ENCODE data around the gene RAB40C. TPM values are rescaled to one million over a fixed set of nuclear protein-coding genes. Genes with fewer than 3 reads are reported as not detected.

The RAB40C gene
- total and polyA plus RNA-seq, 3 experiments from 2014 or later = 12.3 to 22.8 (median 13.3) TPM

GRCh38 chr16:625117-625976, 35.5 kb downstream of the RAB40C start:
- Histone ChIP-seq H3K27me3 (ENCODE audit: insufficient read depth, low read length, poor library complexity, severe bottlenecking) (no peaks in the 10 kb centered on the region), H3K27ac (ENCODE audit: low read depth, low read length) (no peak overlapping the region), H3K36me3 (ENCODE audit: insufficient read depth, low read length) (no peaks in the 10 kb centered on the region), H3K4me1 (ENCODE audit: insufficient read depth, low read length) (no peaks in the 10 kb centered on the region), H3K4me3 (ENCODE audit: low read length) (no peak overlapping the region), H3K9me3 (ENCODE audit: low read length) (no peaks in the 10 kb centered on the region)
- Mint-ChIP-seq H3K36me3 (peaks cover 0 to 34% (median 0%) of the 10 kb centered on the region in 3 donors), H3K9me3 (no peaks in the 10 kb centered on the region), H3K27me3 (no peaks in the 10 kb centered on the region), H3K4me1 (no peaks in the 10 kb centered on the region), H3K27ac (peak overlapping the region in 1 of 8 donors; percentile 21), H3K4me3 (no peak overlapping the region)
- DNase-seq = no peak
- ChIA-PET CTCF (no interaction called here), POLR2A (no interaction called here)

- no peaks in the 10 kb centered on the region for H3K36me3 ChIP-seq (ENCODE audit: insufficient read depth, low read length)
- DNase-seq = no peak
- no peak overlapping the region for H3K4me3 ChIP-seq (ENCODE audit: low read length)
- no peaks in the 10 kb centered on the region for H3K9me3 Mint-ChIP-seq
- no peaks in the 10 kb centered on the region for H3K9me3 ChIP-seq (ENCODE audit: low read length)
- no peak overlapping the region for H3K27ac Mint-ChIP-seq
- no peaks in the 10 kb centered on the region for H3K4me1 Mint-ChIP-seq
- H3K27me3 ChIP-seq (ENCODE audit: insufficient read depth, low read length, poor library complexity, severe bottlenecking) = no peaks in the 10 kb centered on the region
- no peak overlapping the region for H3K4me3 Mint-ChIP-seq
- H3K36me3 Mint-ChIP-seq = peaks cover 0 to 31% (median 0%) of the 10 kb centered on the region in 3 donors
- no peaks in the 10 kb centered on the region for H3K4me1 ChIP-seq (ENCODE audit: insufficient read depth, low read length)
- CTCF ChIA-PET = no interaction called here
- no peak overlapping the region for H3K27ac ChIP-seq (ENCODE audit: low read depth, low read length)
- no peaks in the 10 kb centered on the region for H3K27me3 Mint-ChIP-seq
- POLR2A ChIA-PET = no interaction called here
Measured at GRCh38 chr16:625977-626765, 36.3 kb downstream of the RAB40C start.

GRCh38 chr16:626787-627453, 37.1 kb downstream of the RAB40C start:
- Histone ChIP-seq H3K4me3 (ENCODE audit: low read length) (no peak overlapping the region), H3K4me1 (ENCODE audit: insufficient read depth, low read length) (no peaks in the 10 kb centered on the region), H3K9me3 (ENCODE audit: low read length) (no peaks in the 10 kb centered on the region), H3K27ac (ENCODE audit: low read depth, low read length) (no peak overlapping the region), H3K27me3 (ENCODE audit: insufficient read depth, low read length, poor library complexity, severe bottlenecking) (no peaks in the 10 kb centered on the region), H3K36me3 (ENCODE audit: insufficient read depth, low read length) (no peaks in the 10 kb centered on the region)
- DNase-seq = no peak
- Mint-ChIP-seq H3K27me3 (no peaks in the 10 kb centered on the region), H3K4me1 (no peaks in the 10 kb centered on the region), H3K9me3 (no peaks in the 10 kb centered on the region), H3K36me3 (peaks cover 0 to 31% (median 0%) of the 10 kb centered on the region in 3 donors), H3K27ac (no peak overlapping the region), H3K4me3 (no peak overlapping the region)
- ChIA-PET POLR2A (no interaction called here), CTCF (no interaction called here)

GRCh38 chr16:627454-628239, 37.8 kb downstream of the RAB40C start:
- no peaks in the 10 kb centered on the region for H3K4me1 ChIP-seq (ENCODE audit: insufficient read depth, low read length)
- POLR2A ChIA-PET = no interaction called here
- peaks cover 0 to 31% (median 0%) of the 10 kb centered on the region in 3 donors for H3K36me3 Mint-ChIP-seq

DNA sequence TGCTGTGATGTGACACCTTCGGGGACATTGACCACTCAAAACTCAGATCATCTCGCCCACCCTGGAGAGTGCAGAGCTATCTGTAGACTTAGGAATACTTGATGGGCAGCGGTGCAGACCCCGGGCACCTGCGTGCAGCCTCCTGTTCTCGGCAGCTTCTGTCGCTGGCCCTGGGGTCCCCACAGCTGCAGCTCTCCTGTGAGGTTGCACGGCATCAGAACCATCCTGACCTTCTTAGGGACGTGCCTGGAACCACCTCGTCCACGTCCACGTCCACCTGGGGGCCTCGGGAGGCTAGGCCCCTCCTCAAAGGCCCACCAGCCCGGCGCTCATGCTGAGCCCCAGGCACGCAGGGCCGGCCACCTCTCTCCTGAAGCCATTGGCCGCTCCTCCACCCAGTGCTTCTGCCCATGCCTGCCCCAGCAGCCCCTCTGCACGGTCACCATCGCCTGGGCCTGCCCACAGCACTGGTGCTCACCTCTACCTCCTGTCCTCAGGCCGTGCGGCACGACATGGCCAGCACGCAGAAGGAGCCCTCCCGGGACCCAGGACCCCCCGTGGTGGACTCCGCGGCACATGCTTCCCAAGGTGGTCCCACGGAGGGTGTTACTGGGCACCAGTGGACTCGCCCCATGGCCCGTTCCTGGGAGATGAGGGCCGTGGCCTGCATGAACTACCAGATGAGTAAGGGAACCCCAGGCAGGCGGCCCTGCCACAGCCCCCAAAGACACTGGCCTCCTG, 38.6 kb downstream of the RAB40C start:
- ChIA-PET POLR2A (no interaction called here), CTCF (no interaction called here)
- Mint-ChIP-seq H3K4me3 (no peak overlapping the region), H3K36me3 (peaks cover 0 to 31% (median 0%) of the 10 kb centered on the region in 3 donors), H3K4me1 (no peaks in the 10 kb centered on the region), H3K27me3 (no peaks in the 10 kb centered on the region), H3K27ac (no peak overlapping the region), H3K9me3 (no peaks in the 10 kb centered on the region)
- Histone ChIP-seq H3K27me3 (ENCODE audit: insufficient read depth, low read length, poor library complexity, severe bottlenecking) (no peaks in the 10 kb centered on the region), H3K27ac (ENCODE audit: low read depth, low read length) (no peak overlapping the region), H3K4me1 (ENCODE audit: insufficient read depth, low read length) (no peaks in the 10 kb centered on the region), H3K36me3 (ENCODE audit: insufficient read depth, low read length) (no peaks in the 10 kb centered on the region), H3K4me3 (ENCODE audit: low read length) (no peak overlapping the region), H3K9me3 (ENCODE audit: low read length) (no peaks in the 10 kb centered on the region)
- DNase-seq = no peak

More at GRCh38 chr16:627454-628239, 37.8 kb downstream of the RAB40C start:
- Mint-ChIP-seq H3K27me3 (no peaks in the 10 kb centered on the region), H3K9me3 (no peaks in the 10 kb centered on the region), H3K4me1 (no peaks in the 10 kb centered on the region), H3K4me3 (no peak overlapping the region), H3K27ac (no peak overlapping the region)
- no peak overlapping the region for H3K4me3 ChIP-seq (ENCODE audit: low read length)
- peak in 1 of 5 donors; percentile 48 for DNase-seq
- H3K27me3 ChIP-seq (ENCODE audit: insufficient read depth, low read length, poor library complexity, severe bottlenecking) = no peaks in the 10 kb centered on the region
- H3K36me3 ChIP-seq (ENCODE audit: insufficient read depth, low read length) = no peaks in the 10 kb centered on the region
- CTCF ChIA-PET = no interaction called here
- H3K27ac ChIP-seq (ENCODE audit: low read depth, low read length) = no peak overlapping the region
- H3K9me3 ChIP-seq (ENCODE audit: low read length) = no peaks in the 10 kb centered on the region

DNA sequence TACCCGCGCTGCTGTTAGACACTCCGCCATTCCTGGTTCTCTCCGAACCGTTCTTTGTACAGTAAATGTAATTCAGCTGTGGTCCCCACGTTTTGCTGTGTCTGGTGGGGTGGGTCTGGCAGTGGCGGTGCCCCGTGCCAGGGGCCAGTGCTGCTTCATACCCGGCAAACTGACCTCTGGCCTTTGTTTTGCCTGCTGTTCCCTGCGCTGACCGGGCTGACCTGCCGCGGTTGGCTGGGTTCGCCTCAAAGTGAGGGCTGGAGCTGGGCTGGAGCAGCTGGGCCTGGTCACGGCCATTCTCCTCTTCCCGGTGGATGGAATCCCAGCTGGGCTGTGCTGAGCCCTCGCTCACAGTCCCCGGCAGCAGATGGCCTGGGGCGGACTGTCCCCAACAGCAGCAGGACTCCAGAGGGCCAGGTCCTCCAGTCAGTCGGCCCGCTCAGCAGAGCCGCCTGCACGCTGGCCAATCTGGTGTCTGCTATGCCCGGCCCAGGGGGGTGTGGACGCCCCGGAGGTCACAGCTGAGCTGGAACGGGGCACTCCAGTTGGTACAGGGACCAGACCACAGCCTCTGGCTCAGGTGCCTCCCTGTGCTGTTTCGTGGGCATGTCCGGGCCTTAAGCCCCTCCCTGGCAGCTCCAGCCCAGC, 39.4 kb downstream of the RAB40C start:
- Mint-ChIP-seq H3K27ac (peak overlapping the region in 1 of 8 donors; percentile 60), H3K27me3 (no peaks in the 10 kb centered on the region), H3K36me3 (peaks cover 0 to 35% (median 0%) of the 10 kb centered on the region in 3 donors), H3K9me3 (no peaks in the 10 kb centered on the region), H3K4me3 (no peak overlapping the region), H3K4me1 (no peaks in the 10 kb centered on the region)
- Histone ChIP-seq H3K27me3 (ENCODE audit: insufficient read depth, low read length, poor library complexity, severe bottlenecking) (no peaks in the 10 kb centered on the region), H3K9me3 (ENCODE audit: low read length) (no peaks in the 10 kb centered on the region), H3K4me3 (ENCODE audit: low read length) (no peak overlapping the region), H3K4me1 (ENCODE audit: insufficient read depth, low read length) (no peaks in the 10 kb centered on the region), H3K27ac (ENCODE audit: low read depth, low read length) (no peak overlapping the region), H3K36me3 (ENCODE audit: insufficient read depth, low read length) (no peaks in the 10 kb centered on the region)
- ChIA-PET POLR2A (no interaction called here), CTCF (no interaction called here)
- no peak for DNase-seq

DNA sequence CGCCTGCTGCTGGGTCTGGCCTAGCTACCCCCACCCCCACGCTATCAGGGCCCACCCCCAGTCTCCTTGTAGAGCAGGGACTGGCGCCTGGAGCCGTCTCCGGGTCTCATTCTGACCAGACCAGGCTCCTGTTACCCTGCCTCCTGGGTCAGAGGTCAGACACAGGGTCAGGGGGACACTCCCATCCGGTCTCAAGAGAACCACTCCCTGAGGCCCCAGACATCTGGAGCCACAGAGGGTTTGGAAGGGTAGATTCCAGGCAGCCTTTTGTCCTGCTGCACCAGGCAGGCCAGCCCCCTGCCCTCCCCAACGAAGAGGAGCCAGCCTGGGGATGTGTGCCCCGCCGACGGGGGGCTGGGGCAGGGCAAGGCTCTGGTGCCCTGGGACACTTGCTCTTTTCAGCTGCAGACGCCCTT, 40.0 kb downstream of the RAB40C start:
- Histone ChIP-seq H3K4me3 (ENCODE audit: low read length) (no peak overlapping the region), H3K36me3 (ENCODE audit: insufficient read depth, low read length) (no peaks in the 10 kb centered on the region), H3K4me1 (ENCODE audit: insufficient read depth, low read length) (peaks cover under 1% of the 10 kb centered on the region), H3K27ac (ENCODE audit: low read depth, low read length) (no peak overlapping the region), H3K9me3 (ENCODE audit: low read length) (no peaks in the 10 kb centered on the region), H3K27me3 (ENCODE audit: insufficient read depth, low read length, poor library complexity, severe bottlenecking) (no peaks in the 10 kb centered on the region)
- no peaks in the 10 kb centered on the region for H3K9me3 Mint-ChIP-seq
- DNase-seq = no peak
- CTCF ChIA-PET = no interaction called here
- H3K4me1 Mint-ChIP-seq = peaks cover 0 to 2% (median 2%) of the 10 kb centered on the region in 3 donors
- H3K36me3 Mint-ChIP-seq = peaks cover 0 to 33% (median 0%) of the 10 kb centered on the region in 3 donors
- POLR2A ChIA-PET = no interaction called here
- H3K4me3 Mint-ChIP-seq = peak overlapping the region in 1 of 7 donors; percentile 32
- peak overlapping the region in 1 of 8 donors; percentile 57 for H3K27ac Mint-ChIP-seq
- H3K27me3 Mint-ChIP-seq = no peaks in the 10 kb centered on the region
